Muscle layer of duodenum (tissue), 2 donors: ENCODE data around the gene ST6GALNAC3.

Experiments used
- H3K27ac ChIP-seq: one replicate; pipeline ENCODE4 v1.7.0; 2013; ENCODE audit warnings: mild to moderate bottlenecking, low read length
- H3K27me3 ChIP-seq: one replicate; pipeline ENCODE4 v1.7.0; 2013; ENCODE audit warnings: low read depth, mild to moderate bottlenecking, control low read depth, low read length
- H3K36me3 ChIP-seq, 2 donors: one replicate each; pipeline ENCODE4 v1.7.0; 2013; ENCODE audit warnings: low read length in 2 of 2, control low read depth in 1 of 2, mild to moderate bottlenecking in 1 of 2; ENCODE audit not compliant: insufficient read depth in 2 of 2, control insufficient read depth in 1 of 2
- H3K4me1 ChIP-seq, 2 donors: one replicate each; pipeline ENCODE4 v1.7.0; 2013; ENCODE audit warnings: low read length in 2 of 2, mild to moderate bottlenecking in 2 of 2, control low read depth in 1 of 2, moderate library complexity in 1 of 2; ENCODE audit not compliant: insufficient read depth in 2 of 2, control insufficient read depth in 1 of 2
- H3K4me3 ChIP-seq, 2 donors: one replicate each; pipeline ENCODE4 v1.7.0; 2013; ENCODE audit warnings: low read length in 2 of 2, low read depth in 1 of 2, mild to moderate bottlenecking in 1 of 2
- H3K9me3 ChIP-seq, 2 donors: one replicate each; pipeline ENCODE4 v1.7.0; 2013; ENCODE audit warnings: low read length in 2 of 2, control low read depth in 1 of 2, mild to moderate bottlenecking in 1 of 2; ENCODE audit not compliant: control insufficient read depth in 1 of 2
- donor health status: healthy.

ST6GALNAC3 gene

GRCh38 chr1:76465030-76465429, 390.5 kb downstream of the ST6GALNAC3 start:
- Histone ChIP-seq H3K36me3 (no peaks in the 10 kb centered on the region), H3K4me3 (no peak overlapping the region), H3K4me1 (no peaks in the 10 kb centered on the region), H3K27ac (no peak overlapping the region), H3K27me3 (no peaks in the 10 kb centered on the region), H3K9me3 (no peaks in the 10 kb centered on the region)

GRCh38 chr1:76470166-76470565, 395.6 kb downstream of the ST6GALNAC3 start:
- H3K9me3 ChIP-seq, result no peaks in the 10 kb centered on the region
- no peaks in the 10 kb centered on the region for H3K27me3 ChIP-seq
- H3K36me3 ChIP-seq, result no peaks in the 10 kb centered on the region
- H3K4me3 ChIP-seq, result no peak overlapping the region
- no peak overlapping the region for H3K27ac ChIP-seq
- H3K4me1 ChIP-seq, result no peaks in the 10 kb centered on the region

- Histone ChIP-seq H3K36me3 (no peaks in the 10 kb centered on the region), H3K4me1 (no peaks in the 10 kb centered on the region), H3K9me3 (no peaks in the 10 kb centered on the region), H3K4me3 (no peak overlapping the region), H3K27ac (no peak overlapping the region), H3K27me3 (no peaks in the 10 kb centered on the region)
Measured at GRCh38 chr1:76471536-76471935, 397.0 kb downstream of the ST6GALNAC3 start.

- no peaks in the 10 kb centered on the region for H3K27me3 ChIP-seq
Measured at GRCh38 chr1:76473591-76473990, 399.0 kb downstream of the ST6GALNAC3 start.

DNA sequence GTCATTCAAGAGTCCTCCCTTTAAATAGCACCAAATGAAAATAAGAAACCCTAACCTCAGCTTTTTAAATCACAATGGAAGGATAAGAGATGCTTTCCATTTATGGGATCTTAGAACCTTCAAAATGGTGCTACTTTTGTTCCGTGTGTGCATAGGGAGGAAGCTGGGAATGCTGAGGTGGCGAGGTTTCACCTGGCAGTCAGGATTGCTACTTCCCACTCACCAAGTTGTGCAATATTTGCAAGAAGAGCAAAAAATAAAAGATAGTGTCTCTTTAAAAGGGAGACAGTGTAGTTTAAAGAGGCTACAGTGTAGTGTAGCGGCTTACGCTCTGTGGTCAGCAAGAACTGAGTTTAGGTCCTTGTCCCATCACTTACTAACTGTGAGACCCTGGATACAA, 400.4 kb downstream of the ST6GALNAC3 start:
- Histone ChIP-seq H3K27ac (no peak overlapping the region), H3K4me3 (no peak overlapping the region), H3K36me3 (no peaks in the 10 kb centered on the region), H3K4me1 (no peaks in the 10 kb centered on the region), H3K9me3 (no peaks in the 10 kb centered on the region), H3K27me3 (no peaks in the 10 kb centered on the region)

More at GRCh38 chr1:76473591-76473990, 399.0 kb downstream of the ST6GALNAC3 start:
- Histone ChIP-seq H3K9me3 (no peaks in the 10 kb centered on the region), H3K36me3 (no peaks in the 10 kb centered on the region), H3K27ac (no peak overlapping the region), H3K4me1 (no peaks in the 10 kb centered on the region), H3K4me3 (no peak overlapping the region)

- Histone ChIP-seq H3K36me3 (no peaks in the 10 kb centered on the region), H3K27me3 (no peaks in the 10 kb centered on the region), H3K9me3 (no peaks in the 10 kb centered on the region), H3K4me3 (no peak overlapping the region), H3K27ac (no peak overlapping the region), H3K4me1 (no peaks in the 10 kb centered on the region)
Measured at GRCh38 chr1:76477156-76477555, 402.6 kb downstream of the ST6GALNAC3 start.

DNA sequence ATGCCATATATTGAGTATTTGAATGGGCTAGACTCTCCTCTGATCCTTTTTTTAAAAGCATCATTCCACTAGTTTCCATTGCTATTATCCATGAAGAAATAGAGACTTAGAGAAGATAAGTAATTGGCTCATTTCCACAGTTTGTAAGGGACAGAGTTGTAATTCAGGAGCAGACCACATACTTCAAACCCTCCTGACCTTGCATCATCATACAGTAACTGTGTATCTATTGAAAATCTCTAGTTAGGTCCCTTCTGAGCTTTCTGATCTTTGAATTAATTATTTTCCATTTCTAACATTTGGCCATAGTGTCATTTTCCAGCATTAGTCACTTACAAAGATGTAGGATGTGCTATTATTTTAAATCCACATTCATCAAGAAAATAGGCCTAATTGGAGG, 406.3 kb downstream of the ST6GALNAC3 start:
- Histone ChIP-seq H3K4me3 (no peak overlapping the region), H3K4me1 (no peaks in the 10 kb centered on the region), H3K9me3 (no peaks in the 10 kb centered on the region), H3K36me3 (no peaks in the 10 kb centered on the region), H3K27ac (no peak overlapping the region), H3K27me3 (no peaks in the 10 kb centered on the region)

GRCh38 chr1:76481672-76482071, 407.1 kb downstream of the ST6GALNAC3 start:
- H3K9me3 ChIP-seq, result no peaks in the 10 kb centered on the region
- H3K27ac ChIP-seq, result no peak overlapping the region

DNA sequence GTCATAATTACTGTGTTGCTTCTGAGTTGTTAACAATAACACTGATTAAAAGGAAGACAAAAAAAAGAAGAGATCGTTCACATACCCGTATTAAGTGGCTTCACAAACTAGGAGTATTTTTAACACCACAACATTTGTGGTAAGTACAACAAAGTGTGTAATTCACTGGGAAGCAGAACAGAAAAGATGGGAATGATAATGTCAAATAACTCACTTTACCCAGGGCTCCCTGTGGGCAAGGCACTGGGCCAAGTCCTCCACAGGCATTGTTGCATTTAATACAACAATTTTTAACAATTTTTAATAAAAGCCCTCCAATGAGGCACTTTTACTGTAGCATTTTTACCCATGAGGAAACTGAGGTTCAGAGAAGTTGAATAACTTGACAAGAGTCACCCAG, 407.7 kb downstream of the ST6GALNAC3 start:
- Histone ChIP-seq H3K27ac (no peak overlapping the region), H3K27me3 (no peaks in the 10 kb centered on the region), H3K4me1 (no peaks in the 10 kb centered on the region), H3K9me3 (no peaks in the 10 kb centered on the region), H3K36me3 (no peaks in the 10 kb centered on the region), H3K4me3 (no peak overlapping the region)

More at GRCh38 chr1:76481672-76482071, 407.1 kb downstream of the ST6GALNAC3 start:
- Histone ChIP-seq H3K27me3 (no peaks in the 10 kb centered on the region), H3K4me3 (no peak overlapping the region), H3K36me3 (no peaks in the 10 kb centered on the region), H3K4me1 (no peaks in the 10 kb centered on the region)

DNA sequence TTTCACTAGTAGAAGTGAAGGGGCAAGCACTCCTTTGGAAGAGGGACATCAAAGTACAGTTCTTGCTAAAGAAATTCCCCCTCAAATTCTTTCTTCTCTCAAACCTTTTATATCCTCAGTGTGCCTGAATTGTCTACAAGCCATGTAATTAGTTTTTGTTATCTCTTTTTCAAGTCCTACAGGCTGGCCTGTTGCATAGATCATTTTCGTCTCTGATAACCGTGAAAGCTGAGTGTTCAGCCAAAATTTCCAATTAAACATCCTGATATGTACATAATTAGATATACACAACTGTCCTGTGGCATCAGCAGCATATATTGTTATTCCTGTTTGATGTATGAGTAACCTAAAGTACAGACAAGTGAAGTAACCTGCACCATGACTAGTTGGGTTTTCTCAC, 417.2 kb downstream of the ST6GALNAC3 start:
- H3K36me3 ChIP-seq, result no peaks in the 10 kb centered on the region
- H3K27ac ChIP-seq, result no peak overlapping the region
- no peak overlapping the region for H3K4me3 ChIP-seq
- H3K9me3 ChIP-seq, result no peaks in the 10 kb centered on the region
- no peaks in the 10 kb centered on the region for H3K27me3 ChIP-seq
- H3K4me1 ChIP-seq, result no peaks in the 10 kb centered on the region

DNA sequence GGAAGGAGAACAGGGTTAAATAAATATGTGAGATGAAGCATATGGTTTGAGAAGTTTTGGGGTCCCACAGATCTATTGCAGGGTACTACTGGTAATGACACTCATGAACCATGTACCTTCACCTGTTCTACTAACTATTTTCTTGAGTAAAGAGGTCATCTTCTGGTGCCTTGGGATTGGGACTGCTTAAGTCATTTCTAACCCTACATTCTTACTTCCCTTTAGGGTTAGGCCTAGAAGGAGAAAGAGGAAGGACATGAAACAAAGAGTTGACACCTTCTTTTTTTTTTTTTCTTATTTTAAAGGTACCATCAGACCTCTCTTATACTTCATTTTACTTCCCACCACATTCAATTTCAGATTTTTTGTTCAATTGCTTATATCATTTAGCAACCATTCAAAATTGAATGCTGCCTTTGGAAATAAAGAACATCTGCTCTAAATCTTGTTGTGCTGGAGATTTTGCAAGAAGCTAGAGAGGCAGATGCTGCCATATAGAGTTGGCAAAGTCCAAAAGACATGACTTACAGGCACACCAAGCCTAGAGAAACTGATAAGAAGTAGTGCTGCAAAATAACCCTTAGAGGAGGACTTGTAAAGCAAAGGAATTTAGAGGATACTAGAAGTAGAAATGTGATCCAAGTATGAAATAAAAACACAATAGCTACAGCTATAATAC, 418.3 kb downstream of the ST6GALNAC3 start:
- no peaks in the 10 kb centered on the region for H3K27me3 ChIP-seq
- no peak overlapping the region for H3K4me3 ChIP-seq
- H3K4me1 ChIP-seq, result no peaks in the 10 kb centered on the region
- no peaks in the 10 kb centered on the region for H3K9me3 ChIP-seq
- H3K36me3 ChIP-seq, result no peaks in the 10 kb centered on the region
- no peak overlapping the region for H3K27ac ChIP-seq

GRCh38 chr1:76494807-76495206, 420.3 kb downstream of the ST6GALNAC3 start:
- H3K4me3 ChIP-seq, result no peak overlapping the region
- no peaks in the 10 kb centered on the region for H3K9me3 ChIP-seq
- no peaks in the 10 kb centered on the region for H3K27me3 ChIP-seq
- H3K36me3 ChIP-seq, result no peaks in the 10 kb centered on the region
- no peak overlapping the region for H3K27ac ChIP-seq
- H3K4me1 ChIP-seq, result no peaks in the 10 kb centered on the region
